NCI-H2081 treated with DMSO at 0.1 percent for 48 hours (cell line): Measurements from ENCODE around the gene HYAL1.
A peak's percentile ranks its signal among the peaks of the same experiment; 100 is the strongest.

Experiments used
- DNase-seq: peaks from one replicate; lab custom pipeline; 2025; lab: John Stamatoyannopoulos, UW

Gene HYAL1

GRCh38 chr3:50303013-50303815, at the start of gene HYAL1:
HYAL1 (minus strand) TSS chr3:50303574; CDS start chr3:50302956, 618 bp downstream.
- no peak for DNase-seq

DNA sequence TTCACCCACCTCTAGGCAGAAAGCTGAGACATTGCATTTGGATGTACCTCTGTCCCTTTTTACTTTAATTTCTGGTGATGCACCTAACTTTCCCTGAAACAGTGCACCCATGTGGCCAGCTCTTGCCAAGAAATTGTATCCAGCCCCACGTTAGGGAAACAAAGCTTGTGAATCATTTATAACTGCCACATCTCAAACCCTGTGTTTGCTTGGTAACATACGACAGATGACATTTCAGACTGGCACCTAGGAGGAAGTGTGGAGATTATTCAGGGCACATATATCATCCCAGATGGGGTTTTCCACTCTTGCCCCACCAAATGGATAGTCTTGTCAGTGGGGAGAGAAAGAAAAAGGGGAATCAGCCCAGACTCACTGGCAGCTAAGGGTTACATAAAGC, 49.4 kb upstream of the HYAL1 start:
- no peak for DNase-seq

GRCh38 chr3:50351323-50351697, 47.9 kb upstream of the HYAL1 start:
- no peak for DNase-seq

DNA sequence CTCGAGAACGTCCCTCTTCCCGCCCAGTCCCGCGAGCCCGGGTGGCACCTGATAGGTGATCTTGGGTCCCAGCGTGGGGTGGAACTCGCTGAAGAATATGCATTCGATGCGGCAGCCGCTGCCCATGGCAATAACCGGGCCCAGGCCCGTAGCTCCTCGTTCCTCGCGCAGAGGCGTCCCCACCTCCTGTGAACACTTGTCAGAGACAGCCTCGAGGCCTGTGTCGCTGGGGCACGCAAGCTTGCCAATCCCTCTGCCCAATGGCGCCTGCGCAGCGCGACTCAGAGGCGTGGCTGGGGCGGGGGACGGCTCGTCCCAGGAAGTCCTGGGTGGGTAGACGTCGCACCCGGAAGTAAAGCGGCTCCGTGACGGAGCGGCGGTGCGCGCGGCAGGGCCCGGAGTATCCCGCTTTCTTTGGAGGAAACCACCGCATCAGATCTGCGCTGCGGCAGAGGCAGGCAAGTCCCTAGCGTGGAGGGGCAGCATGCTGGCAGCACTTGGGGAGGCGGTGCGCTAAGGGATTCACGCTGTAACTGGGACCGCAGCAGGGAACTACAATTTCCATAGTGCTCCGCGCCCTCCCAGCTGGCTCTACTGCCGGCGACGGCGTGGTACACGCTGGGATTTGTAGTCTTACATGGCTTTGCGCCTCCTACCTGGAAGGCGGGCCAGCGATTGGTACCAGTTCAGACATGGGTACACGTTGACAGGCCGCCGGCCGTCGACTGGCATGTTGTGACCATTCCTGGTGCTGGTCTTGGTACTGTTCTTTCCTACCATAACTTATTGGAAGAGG, 47.4 kb upstream of the HYAL1 start, which contains the start of the genes CYB561D2 and NPRL2:
CYB561D2 (plus strand) TSS at position 336 of the 796 bp plus-strand sequence. CDS start 572 bp downstream, outside the sequence.
NPRL2 (minus strand) TSS at position 249 of the 796 bp plus-strand sequence; CDS start at position 126, 123 bp downstream.
- peak; percentile 62 for DNase-seq

GRCh38 chr3:50350213-50350526, 46.8 kb upstream of the HYAL1 start:
- no peak for DNase-seq

DNA sequence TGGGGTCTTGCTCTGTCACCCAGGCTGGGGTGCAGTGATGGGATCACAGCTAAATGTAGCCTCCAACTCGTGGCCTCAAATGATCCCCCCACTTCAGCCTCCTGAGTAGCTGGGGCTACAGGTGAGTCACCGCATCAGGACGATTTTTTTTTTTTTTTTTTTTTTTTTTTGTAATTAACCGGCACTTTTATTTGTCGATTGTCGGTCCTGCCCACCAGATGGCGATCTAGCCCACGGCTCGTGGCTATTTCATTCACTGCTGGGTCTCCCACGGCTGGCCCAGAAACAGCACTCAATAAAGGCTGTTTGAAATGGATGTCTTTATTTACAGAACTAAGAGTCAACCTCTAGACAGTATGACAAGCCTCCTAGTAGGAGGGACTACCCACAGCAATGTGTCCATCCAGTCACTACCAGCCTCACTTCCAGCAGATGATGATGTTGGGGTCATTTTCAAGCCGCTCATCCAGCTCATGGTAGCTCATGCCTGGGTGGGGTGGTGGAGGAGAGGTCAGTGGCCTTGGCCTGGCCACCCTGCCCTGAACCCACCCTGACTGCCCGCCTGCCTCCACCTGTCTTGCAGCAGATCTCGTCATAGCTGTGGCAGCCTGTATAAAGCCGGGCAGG, 43.9 kb upstream of the HYAL1 start:
- no peak for DNase-seq

DNA sequence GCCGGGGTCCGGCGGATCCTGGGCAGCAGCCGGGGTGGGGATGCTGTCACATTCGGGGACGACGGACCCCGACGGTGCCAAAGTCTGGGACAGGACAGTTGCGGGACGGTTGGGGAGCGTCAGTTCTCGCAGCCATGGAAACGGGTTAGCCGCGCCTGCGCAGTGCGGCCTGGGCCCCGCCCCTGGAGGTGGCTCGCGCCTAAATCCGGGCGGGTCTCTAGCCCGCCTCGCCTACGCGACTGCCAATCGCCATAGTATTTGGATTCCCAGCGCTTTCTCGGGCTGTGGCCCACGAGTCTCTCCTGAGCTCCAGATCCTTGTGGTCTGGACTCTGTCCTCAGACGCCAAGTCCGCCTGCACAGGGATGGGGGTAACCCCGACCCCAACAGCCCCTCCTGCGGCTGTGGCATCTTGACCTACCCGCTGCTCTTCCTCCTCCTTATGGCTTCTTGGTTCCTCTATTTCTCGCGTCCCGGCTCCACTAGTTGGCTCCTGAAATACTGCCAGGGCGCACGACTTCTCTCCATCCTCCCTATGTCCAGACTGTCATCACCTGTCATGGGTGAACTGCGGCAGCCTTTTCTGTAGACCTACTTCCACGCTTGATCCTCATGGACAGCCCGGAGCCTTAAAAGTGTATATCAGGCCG, 42.3 kb upstream of the HYAL1 start, which contains the start of gene ZMYND10:
ZMYND10 (minus strand) TSS at position 147 of the 649 bp plus-strand sequence. CDS start 153 bp downstream, outside the sequence.
- DNase-seq: no peak

GRCh38 chr3:50345008-50345407, 41.6 kb upstream of the HYAL1 start:
- DNase-seq: no peak

DNA sequence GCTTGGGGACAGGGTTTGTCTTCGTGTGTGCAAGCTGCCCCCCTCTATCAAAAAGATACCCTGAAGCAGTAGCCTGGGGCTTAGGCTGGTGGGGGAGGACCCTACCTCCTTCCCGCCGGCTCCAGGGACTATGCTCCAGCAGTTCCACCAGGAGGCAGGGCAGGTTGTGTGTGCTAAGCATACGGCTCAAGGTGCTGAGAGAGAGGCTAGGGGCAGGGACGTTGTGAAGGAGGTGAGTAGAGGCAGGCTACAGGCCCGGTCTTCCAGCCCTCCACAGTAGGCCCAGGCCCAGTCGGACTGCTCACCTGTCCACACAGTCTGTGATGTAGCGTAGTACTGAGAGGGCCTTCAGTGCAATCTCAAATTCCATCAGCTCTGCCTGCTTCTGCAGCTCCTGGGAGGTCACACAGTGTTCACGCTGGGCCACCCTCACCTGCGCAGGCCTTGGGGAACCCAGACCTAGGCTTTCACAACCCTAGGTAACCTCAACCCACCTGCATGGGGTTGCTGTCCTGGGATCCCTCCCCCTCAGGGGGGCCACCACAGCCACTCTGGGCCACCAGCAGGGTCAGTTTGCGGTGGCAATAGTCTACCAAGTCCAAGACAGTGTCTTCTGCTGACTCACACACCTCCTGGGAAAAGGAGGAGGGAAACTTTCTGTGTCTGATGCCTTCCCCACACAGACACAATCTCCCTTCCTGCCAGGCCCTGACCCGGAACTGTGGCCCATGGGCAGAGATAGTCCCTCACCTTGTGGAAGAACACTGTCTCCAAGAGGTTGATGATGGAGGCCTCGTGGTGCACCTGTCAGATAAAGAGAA, 39.6 kb upstream of the HYAL1 start:
- DNase-seq: no peak

- DNase-seq: no peak
Measured at GRCh38 chr3:50341996-50342650, 38.7 kb upstream of the HYAL1 start.

GRCh38 chr3:50341537-50341936, 38.2 kb upstream of the HYAL1 start:
- no peak for DNase-seq

DNA sequence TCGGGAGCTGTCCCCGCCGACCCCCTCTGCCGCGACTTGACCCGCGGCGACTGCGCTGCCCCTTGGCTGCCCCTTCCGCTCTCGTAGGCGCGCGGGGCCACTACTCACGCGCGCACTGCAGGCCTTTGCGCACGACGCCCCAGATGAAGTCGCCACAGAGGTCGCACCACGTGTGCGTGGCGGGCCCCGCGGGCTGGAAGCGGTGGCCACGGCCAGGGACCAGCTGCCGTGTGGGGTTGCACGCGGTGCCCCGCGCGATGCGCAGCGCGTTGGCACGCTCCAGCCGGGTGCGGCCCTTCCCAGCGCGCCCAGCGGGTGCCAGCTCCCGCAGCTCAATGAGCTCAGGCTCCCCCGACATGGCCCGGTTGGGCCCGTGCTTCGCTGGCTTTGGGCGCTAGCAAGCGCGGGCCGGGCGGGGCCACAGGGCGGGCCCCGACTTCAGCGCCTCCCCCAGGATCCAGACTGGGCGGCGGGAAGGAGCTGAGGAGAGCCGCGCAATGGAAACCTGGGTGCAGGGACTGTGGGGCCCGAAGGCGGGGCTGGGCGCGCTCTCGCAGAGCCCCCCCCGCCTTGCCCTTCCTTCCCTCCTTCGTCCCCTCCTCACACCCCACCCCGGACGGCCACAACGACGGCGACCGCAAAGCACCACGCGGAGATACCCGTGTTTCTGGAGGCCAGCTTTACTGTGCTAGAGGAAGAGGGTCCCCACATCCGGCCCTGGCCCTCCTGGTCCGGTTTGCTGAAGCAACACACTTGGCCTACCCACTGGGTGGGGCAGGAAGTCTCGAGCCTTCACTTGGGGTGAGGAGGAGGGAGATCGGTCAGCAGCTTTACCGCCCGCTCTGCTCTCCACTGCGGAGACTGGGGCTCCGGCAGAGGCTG, 37.3 kb upstream of the HYAL1 start, which contains the start of gene RASSF1:
RASSF1 (minus strand) TSS at position 389 of the 882 bp plus-strand sequence; CDS start at position 358, 31 bp downstream.
- no peak for DNase-seq

DNA sequence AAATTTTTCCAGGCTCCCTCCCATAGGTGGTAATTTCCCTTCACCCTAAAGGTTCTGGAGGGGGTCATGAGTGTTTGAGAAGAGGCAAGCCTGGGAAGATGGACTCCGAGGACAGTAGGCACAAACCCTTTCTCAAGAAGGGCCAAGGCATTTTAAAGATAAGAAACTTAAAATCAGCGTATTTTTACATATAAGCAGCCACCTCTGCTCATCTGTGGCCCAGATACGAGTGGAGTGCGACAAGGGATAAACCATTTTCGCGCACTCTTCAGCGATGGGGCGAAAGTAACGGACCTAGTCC, 36.7 kb upstream of the HYAL1 start:
- no peak for DNase-seq

GRCh38 chr3:50339485-50340146, 36.2 kb upstream of the HYAL1 start:
- DNase-seq: no peak

DNA sequence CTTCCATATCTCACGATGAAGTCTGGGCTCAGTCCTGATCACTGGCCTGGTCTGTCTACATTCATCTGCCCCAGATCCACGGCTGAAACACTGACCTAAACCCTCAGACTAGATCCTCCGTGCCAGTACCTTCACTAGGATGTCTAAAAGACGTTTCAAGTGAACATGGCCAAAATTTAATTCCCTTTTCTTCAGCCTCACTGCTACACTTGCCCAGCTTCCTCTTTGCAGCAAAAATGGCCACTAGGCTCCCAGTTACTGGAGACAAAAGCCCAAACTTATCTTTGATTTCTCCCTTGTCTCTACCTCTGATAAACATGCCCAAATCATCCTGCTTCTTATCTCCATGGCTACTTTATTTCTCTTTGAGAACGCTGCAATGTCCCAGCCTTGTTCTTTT, 35.6 kb upstream of the HYAL1 start:
- DNase-seq: no peak

DNA sequence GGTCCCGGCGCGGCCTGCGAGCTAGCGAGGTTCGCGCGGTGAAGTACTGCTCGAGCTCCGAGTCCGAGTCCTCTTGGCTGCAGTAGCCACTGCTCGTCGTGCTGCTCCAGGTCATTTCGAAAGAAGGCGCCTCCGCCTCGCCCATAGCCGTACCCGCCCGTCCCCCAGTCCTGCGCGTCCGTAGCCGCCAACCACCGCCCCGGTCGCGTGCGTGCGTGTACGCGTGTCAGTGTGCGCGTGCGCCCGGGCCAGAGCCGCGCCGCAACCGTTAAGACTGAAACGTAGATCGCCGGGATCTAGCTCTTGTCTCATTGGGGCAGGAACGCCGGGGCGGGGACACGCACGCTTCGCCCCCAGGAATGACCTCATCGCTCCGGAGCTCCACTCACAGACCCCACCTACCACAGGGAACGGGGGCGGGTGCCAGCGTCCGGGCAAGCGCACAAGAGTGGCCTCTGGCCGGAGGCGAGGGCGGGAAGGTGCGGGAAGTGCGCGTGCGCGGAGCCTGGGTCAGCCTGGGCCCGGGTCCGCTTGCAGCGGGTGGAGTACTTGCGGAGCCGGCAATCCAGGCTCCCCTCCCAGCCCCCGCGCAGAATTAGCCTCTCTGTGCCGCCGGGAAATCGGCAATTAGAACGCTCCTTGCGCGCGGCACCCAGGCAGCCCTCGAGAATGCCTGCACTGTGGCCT, 33.9 kb upstream of the HYAL1 start:
- peak; percentile 88 for DNase-seq

GRCh38 chr3:50336452-50337174, 33.2 kb upstream of the HYAL1 start:
- no peak for DNase-seq
